Body of pancreas (tissue), 4 donors: ENCODE results near the gene SCN9A.

ENCODE experiments used
- CTCF ChIP-seq, 7 experiments: fragments of 450-650 bp in 4 of 7; fragments of 200-600 bp in 3 of 7; sonication (generic) in 3 of 7; IDR thresholded peaks; one replicate each; pipeline ENCODE4 v1.5.1; 2016 to 2019; ENCODE audit warnings: antibody characterized with exemption in 7 of 7
- POLR2A ChIP-seq, 3 donors: fragments of 450-650 bp; IDR thresholded peaks; one replicate each; pipeline ENCODE4 v1.6.1; 2016; ENCODE audit warnings: antibody characterized with exemption in 3 of 3, mild to moderate bottlenecking in 2 of 3

DNA sequence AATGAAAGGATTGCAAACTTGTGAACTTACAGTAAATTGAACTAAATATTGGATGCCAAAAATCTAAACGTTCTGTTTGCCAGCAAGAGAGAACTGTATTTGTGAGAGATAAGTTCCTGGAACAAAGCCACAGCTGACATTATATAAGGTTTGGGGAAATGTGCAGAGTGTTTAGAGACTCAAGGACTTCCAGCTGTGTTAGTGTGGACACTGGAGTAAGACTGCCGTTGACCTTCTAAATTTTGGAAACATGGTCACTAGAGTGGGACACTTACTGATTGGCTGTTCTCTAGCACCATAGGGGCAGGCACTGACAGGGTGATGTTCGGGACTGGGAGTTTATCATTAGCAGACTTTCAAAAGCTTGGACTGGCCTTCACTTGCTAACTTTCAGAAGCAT is 40.5 kb downstream of the SCN9A start:
- TF ChIP-seq POLR2A (IDR thresholded peaks at IDR 0.05): no peak
- no peak for TF ChIP-seq CTCF (IDR thresholded peaks at IDR 0.05)
